Body of pancreas (tissue), 4 donors: ENCODE results near the gene RHBDD2. TPM values are rescaled to one million over a fixed set of nuclear protein-coding genes. Genes with fewer than 3 reads are reported as not detected.
"Not testable (repeated sequence)": the region's sequence is repeated elsewhere in the genome, so short reads cannot be mapped to it uniquely, and the experiment has no call there.

ENCODE experiments used
- ATAC-seq: fragments of 150-250 bp; one replicate; pipeline ENCODE4 v1.9.1; 2016
- DNase-seq, 4 donors: peaks; one replicate each; pipeline ENCODE4 v3.0.0-alpha.2; 2019
- H3K27ac ChIP-seq, 4 donors: fragments of 200-600 bp; sonication (generic); 1 replicate in 3 of 4; 2 replicates in 1 of 4; pipeline versions ENCODE4 v1.5.1 to v1.6.1; 2016 to 2019; ENCODE audit warnings: mild to moderate bottlenecking in 1 of 4, mixed read lengths in 1 of 4, moderate library complexity in 1 of 4
- H3K27me3 ChIP-seq, 2 donors: fragments of 200-600 bp; sonication (generic); one replicate each; pipeline ENCODE4 v1.6.0; 2016; ENCODE audit warnings: mild to moderate bottlenecking in 1 of 2
- H3K36me3 ChIP-seq, 2 donors: fragments of 200-600 bp; sonication (generic); replicated peaks in 1 of 2; 2 replicates each; pipeline ENCODE4 v1.5.1; 2016; ENCODE audit warnings: low read depth in 2 of 2; ENCODE audit not compliant: insufficient read depth in 1 of 2
- H3K4me1 ChIP-seq: fragments of 200-600 bp; sonication (generic); one replicate; pipeline ENCODE4 v1.6.0; 2016
- H3K4me3 ChIP-seq, 2 donors: fragments of 200-600 bp; sonication (generic); 1 replicate in 1 of 2; 2 replicates in 1 of 2; pipeline ENCODE4 v1.5.1; 2016 to 2019
- H3K9me3 ChIP-seq, 3 donors: fragments of 200-600 bp; sonication (generic); 1 replicate in 2 of 3; 2 replicates in 1 of 3; pipeline ENCODE4 v1.5.1; 2016
- POLR2A ChIP-seq, 3 donors: fragments of 450-650 bp; IDR thresholded peaks; one replicate each; pipeline ENCODE4 v1.6.1; 2016; ENCODE audit warnings: antibody characterized with exemption in 3 of 3, mild to moderate bottlenecking in 2 of 3
- WGBS, 2 donors: methylation state at CpG; one replicate each; pipeline ENCODE4 v1.1.5; 2017; 5-methylcytosine and 5-hydroxymethylcytosine counted together
- intact Hi-C: fragments of 100-400 bp; cut with DNase I; formaldehyde crosslinking; loops from one replicate; pipeline ENCODE4 v1.15.1; 2023
- total RNA-seq, 2 donors: library from RNA; depleted of rRNA; stranded (reverse); fragments of >200 nt; gene quantifications; one replicate each; pipeline ENCODE4 v1.1.0, GENCODE V29; 2016
- TF ChIP-seq, protein P1 (sequence below), 7 experiments: fragments of 450-650 bp in 4 of 7; fragments of 200-600 bp in 3 of 7; sonication (generic) in 3 of 7; IDR thresholded peaks; one replicate each; pipeline ENCODE4 v1.5.1; 2016 to 2019; ENCODE audit warnings: antibody characterized with exemption in 7 of 7

Gene RHBDD2
- total RNA-seq, 2 donors from 2014 or later, result 18.7 to 41.2 TPM

DNA sequence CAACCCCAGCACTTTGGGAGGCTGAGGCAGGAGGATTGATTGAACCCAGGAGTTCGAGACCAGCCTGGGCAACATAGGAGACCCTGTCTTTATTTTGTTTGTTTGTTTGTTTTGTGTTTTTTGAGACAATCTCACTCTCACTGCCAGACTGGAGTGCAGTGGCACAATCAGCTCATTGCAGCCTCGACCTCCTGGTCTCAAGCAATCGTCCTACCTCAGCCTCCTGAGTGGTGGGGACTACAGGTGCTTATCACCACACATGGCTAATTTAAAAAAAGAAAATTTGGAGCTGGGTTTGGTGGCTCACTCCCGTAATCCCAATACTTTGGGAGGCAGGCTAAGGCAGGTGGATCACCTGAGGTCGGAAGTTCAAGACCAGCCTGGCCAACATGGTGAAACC is 34.7 kb upstream of the RHBDD2 start:
- Histone ChIP-seq H3K36me3 (no peaks in the 10 kb centered on the region), H3K27me3 (no peaks in the 10 kb centered on the region), H3K27ac (no peak overlapping the region), H3K4me3 (no peak overlapping the region), H3K9me3 (no peaks in the 10 kb centered on the region), H3K4me1 (no peaks in the 10 kb centered on the region)
- WGBS, 2 donors, result 79 to 86% methylated on average over 5 of the region's 5 CpGs
- intact Hi-C loops, result no loop called here
- DNase-seq, result no peak
- TF ChIP-seq, protein P1, sequence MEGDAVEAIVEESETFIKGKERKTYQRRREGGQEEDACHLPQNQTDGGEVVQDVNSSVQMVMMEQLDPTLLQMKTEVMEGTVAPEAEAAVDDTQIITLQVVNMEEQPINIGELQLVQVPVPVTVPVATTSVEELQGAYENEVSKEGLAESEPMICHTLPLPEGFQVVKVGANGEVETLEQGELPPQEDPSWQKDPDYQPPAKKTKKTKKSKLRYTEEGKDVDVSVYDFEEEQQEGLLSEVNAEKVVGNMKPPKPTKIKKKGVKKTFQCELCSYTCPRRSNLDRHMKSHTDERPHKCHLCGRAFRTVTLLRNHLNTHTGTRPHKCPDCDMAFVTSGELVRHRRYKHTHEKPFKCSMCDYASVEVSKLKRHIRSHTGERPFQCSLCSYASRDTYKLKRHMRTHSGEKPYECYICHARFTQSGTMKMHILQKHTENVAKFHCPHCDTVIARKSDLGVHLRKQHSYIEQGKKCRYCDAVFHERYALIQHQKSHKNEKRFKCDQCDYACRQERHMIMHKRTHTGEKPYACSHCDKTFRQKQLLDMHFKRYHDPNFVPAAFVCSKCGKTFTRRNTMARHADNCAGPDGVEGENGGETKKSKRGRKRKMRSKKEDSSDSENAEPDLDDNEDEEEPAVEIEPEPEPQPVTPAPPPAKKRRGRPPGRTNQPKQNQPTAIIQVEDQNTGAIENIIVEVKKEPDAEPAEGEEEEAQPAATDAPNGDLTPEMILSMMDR (IDR thresholded peaks at IDR 0.05), result no peak
- no peak for TF ChIP-seq POLR2A (IDR thresholded peaks at IDR 0.05)
- ATAC-seq, result no peak

DNA sequence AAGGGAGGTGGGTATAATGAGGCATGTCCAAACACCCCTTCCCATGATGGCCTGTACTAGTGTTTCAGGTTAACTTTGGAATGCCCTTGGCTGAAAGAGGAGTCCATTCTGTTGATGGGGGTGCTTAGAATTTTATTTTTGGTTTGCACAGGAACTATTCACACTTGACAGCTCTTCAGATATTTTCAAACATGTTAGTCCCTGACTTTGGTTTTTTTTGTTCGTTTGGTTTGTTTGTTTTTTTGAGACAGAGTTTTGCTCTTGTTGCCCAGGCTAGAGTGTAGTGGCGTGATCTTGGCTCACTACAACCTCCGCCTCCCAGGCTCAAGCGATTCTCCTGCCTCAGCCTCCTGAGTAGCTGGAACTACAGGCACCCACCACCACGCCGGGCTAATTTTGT is 33.7 kb upstream of the RHBDD2 start:
- H3K9me3 ChIP-seq, H3K27me3 ChIP-seq, intact Hi-C loops, H3K27ac ChIP-seq, DNase-seq, H3K4me3 ChIP-seq, H3K4me1 ChIP-seq, H3K36me3 ChIP-seq, ATAC-seq: not testable (repeated sequence)
- WGBS, 2 donors, result 76 to 77% methylated on average over 6 of the region's 6 CpGs

DNA sequence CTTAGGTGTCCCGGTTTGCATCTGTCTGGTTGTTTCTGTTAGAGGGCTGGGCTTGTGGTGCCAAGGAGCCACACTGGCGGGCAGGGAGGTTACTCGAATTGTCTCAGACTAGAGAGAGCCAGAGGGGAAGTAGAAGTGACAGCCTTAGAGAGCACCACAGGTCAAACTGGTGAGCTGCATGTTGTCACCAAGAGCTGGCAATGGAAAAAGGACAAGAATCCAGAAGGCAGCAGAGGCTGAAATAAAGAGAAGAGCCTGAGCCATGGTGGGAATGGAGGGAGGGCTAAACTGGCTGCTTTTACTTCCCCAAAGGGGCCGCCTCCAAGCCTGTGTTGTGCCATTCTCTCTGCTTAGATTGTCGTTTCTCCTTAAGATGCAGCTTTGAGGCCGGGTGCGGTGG is 31.1 kb upstream of the RHBDD2 start:
- no peaks in the 10 kb centered on the region for H3K4me1 ChIP-seq
- intact Hi-C loops, result no loop called here
- WGBS, 2 donors, result 63 to 74% methylated on average over 3 to 7 of the region's 7 CpGs

DNA sequence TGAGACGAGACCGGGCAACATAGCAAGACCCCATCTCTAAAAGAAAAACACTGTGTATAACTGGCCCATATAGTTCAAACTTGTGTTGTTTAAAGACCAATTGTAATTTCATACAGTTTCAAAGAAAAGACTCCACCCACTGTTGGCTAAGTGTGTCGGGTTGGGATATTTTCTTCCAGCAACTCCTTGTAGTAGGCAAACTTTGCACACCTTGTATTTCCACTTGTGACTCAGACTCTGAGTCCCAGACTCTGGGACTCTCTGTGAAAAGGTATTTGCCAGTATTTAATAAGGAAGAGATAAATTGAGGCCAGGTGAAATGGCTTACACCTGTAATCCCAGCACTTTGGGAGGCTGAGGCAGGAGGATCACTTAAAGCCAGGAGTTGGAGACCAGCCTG is 29.3 kb upstream of the RHBDD2 start:
- ATAC-seq, result no peak
- Histone ChIP-seq H3K4me3 (no peak overlapping the region), H3K27ac (no peak overlapping the region), H3K27me3 (no peaks in the 10 kb centered on the region), H3K9me3 (no peaks in the 10 kb centered on the region), H3K4me1 (no peaks in the 10 kb centered on the region), H3K36me3 (no peaks in the 10 kb centered on the region)
- 51 to 63% methylated on average over 3 of the region's 3 CpGs for WGBS, 2 donors
- no peak for DNase-seq
- TF ChIP-seq POLR2A (IDR thresholded peaks at IDR 0.05), result no peak
- TF ChIP-seq, protein P1 (IDR thresholded peaks at IDR 0.05), result no peak
- intact Hi-C loops, result no loop called here

More for the DNA sequence above, 31.1 kb upstream of the RHBDD2 start:
- ATAC-seq, result no peak
- Histone ChIP-seq H3K9me3 (no peaks in the 10 kb centered on the region), H3K4me3 (no peak overlapping the region), H3K27ac (no peak overlapping the region), H3K36me3 (no peaks in the 10 kb centered on the region), H3K27me3 (no peaks in the 10 kb centered on the region)
- no peak for TF ChIP-seq POLR2A (IDR thresholded peaks at IDR 0.05)
- TF ChIP-seq, protein P1 (IDR thresholded peaks at IDR 0.05), result no peak
- peak in 1 of 4 donors; percentile 30 for DNase-seq

DNA sequence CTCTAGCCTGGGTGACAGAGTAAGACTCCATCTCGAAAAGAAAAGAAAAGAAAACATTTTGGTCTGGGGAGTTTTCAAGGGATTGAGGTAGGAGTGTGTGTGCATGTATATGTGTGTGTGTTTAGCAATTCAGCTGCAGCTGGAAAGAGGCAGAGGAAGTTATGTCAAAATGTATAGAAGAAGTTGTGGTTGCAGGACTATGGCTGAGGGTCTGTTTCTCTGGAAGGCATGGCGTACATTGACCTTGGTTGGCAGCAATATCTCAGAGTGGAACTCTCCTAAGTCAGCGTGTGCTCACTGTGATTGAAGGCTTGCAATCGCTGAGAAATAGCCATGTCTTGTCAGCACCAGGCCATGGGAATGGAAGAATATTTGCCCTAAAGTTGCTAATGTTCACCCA is 28.6 kb upstream of the RHBDD2 start:
- intact Hi-C loops, result no loop called here
- DNase-seq (peak in 1 of 4 donors; percentile 32), ATAC-seq (no peak)
- TF ChIP-seq, protein P1 (IDR thresholded peaks at IDR 0.05), result no peak
- TF ChIP-seq POLR2A (IDR thresholded peaks at IDR 0.05), result no peak
- Histone ChIP-seq H3K9me3 (no peaks in the 10 kb centered on the region), H3K36me3 (no peaks in the 10 kb centered on the region), H3K27me3 (no peaks in the 10 kb centered on the region), H3K27ac (no peak overlapping the region), H3K4me3 (no peak overlapping the region), H3K4me1 (no peaks in the 10 kb centered on the region)
- 53% methylated on average over 4 of the region's 4 CpGs for WGBS, 2 donors
